Activated CD4-positive, alpha-beta T cell treated with anti-CD3 and anti-CD28 coated beads for 1 hour (primary cell): ENCODE results near the gene TTF1.
A peak's percentile ranks its signal among the peaks of the same experiment; 100 is the strongest.
"Not testable (repeated sequence)": the region's sequence is repeated elsewhere in the genome, so short reads cannot be mapped to it uniquely, and the experiment has no call there.

Experiments used
- DNase-seq: peaks from one replicate; pipeline ENCODE4 v3.0.0-alpha.2; 2020

TTF1 gene

DNA sequence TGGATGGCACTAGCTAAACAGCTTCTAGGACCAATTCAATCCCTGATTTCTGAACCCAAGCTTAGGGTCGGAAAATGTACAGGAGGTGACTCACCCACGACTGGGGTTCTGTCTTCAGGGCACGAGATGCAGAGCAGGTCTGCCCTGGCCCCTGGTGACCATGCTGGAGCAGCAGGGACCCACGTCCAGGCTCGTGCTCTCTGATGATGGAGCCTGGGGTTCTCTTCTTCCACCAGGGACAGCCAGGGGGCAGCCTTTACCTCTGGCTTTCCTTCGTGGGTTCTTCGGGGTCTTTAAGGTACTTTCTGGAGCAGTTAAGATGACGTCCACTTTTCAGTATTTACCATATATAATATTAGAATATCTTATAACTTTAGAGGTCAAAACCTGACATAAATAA is 5.4 kb upstream of the TTF1 start:
- DNase-seq: no peak

DNA sequence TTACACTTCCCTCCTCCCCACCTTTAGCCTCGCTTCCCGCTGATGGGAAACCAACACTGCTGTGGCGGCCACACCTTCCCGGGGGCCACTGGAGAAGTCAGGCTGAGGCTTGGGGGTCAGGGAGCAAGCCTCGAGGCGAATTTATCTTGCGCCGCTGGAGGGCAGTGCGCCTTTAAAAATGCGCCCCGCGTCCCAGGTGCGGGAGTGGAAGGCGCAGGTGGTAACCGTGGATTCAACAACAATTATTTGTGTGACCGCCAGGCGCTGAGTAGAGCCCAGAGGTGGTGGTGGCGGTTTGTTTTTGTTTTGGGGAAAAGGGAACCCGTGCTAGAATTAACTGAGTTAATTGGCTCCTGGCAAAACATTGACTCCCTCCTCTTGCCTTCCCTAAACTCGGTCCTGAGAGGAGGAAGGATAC is 4.5 kb upstream of the TTF1 start:
- DNase-seq: peak; percentile 50

DNA sequence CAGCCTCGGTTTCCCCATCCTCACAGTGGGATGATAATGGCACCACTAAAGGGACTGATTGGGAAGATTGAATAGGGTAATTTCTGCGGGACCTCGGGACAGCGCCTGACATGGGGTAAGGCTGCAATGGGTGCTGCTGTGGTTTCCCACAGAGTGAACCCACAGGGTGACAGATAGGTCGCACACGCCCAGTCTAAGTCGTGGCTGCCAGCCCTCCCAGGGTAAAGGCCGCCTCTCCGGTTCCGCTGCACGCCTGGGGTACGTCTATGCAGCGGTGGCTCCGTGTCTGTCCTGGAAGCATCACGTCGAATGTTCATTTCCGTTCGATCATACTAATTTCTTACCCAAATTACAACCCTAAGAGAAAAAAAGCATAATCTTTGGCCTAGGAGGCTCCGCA is 4.0 kb upstream of the TTF1 start:
- no peak for DNase-seq

DNA sequence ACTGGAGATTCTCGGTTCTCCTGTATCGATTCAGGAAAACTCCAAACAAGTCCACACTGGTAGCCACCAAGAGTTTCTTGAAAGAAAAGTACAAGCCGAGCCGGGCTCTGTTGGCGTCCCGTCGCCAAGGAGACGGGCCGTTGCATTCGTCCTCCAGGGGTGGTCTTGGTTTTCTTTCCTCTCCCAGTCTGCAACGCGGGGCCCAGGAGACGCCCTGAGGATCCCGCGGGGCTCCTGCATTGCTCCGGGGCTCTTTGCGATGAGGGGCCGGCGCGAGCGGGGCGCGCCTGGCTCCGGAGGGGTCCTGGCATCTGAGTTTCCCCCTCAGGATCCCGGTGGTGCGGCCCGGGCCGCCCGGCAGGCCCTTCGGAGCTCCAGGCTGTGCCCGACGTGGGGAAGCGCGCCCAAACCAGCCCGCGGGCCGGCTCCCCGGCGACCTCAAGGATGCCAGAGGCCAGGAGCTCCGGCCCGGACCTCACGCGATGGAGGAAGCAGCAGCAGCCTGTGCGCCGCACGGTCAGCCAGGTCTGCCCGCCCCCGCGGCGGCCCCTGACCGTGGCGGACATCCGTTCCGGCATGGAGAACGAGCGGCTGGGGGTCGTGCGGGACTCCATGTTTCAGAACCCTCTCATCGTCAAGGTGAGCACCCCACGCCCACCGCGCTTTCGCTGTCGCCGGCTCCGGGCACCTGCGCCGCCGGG is 3.3 kb upstream of the TTF1 start, which contains the start of gene CFAP77:
TSS of gene CFAP77 (plus strand) at position 384 of the 701 bp plus-strand sequence. CDS start at position 445, 61 bp downstream.
- peak; percentile 17 for DNase-seq

DNA sequence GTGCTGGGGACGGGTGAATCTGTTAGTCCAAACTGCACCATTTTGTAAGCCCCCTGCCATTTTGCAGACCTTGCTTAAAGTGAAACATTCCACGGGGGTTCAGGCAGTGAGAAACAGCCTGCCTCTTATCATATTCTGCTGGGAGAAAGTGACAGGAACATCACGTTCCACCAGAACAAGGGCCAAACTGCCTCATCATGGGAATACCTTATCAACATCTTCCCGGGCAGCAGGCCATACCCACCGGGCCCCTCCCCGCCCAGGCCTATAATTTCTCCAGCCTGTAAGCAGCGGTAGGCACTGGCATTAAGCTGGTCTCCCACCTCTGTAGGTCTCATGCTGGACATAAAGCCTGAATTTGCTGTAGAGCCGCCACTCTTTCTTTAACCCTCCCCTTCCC is 1.9 kb upstream of the TTF1 start:
- DNase-seq: no peak

DNA sequence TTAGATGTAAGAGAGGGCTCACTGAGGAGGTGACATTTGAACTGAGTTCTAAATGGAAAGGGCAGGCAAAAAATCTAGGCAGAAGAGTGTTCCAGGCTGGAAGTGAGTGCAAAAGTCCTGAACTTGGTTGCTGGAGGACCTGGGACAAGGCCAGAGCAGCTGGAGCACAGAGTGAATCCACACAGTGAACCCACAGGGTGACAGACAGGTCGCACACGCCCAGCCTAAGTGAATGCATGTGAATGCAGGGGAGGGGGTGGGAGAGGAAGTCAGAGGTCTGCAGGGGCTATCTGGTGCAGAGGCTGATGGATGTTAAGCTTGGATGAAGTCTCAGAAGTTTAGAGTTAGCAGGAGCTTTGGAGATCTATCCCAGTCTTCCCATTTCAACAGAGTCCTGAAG is 556 bp upstream of the TTF1 start:
- DNase-seq: no peak

DNA sequence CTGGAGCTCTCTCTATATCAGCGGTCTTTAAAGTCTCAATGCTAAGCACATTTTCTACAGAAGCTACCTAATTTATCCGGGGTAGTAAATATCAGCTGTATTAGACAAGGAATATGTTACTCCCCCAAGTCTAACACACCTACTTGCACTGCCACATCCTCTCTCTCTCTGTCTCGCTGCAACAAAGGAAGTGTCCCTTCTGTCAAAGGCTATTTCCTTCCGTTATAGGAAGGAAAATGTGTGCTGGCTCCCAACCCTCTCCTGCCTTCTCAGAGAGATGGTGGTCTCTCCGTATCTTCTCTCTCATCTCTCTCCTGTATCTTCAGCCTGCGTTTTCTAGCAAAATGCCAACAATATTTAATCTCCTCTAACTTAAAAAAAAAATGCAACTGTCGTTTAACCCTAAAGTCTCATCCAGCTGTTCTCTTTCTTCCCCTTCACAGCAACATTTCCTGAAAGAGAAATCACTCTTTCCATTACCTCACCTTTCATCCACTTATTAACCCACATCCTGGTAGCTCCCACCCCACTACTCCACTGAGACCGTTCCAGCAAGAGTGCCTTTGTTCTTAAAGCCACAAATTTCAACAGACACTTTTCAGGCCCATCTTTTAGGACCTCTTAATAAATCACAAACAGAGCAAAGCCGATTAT is 2.3 kb downstream of the TTF1 start:
- DNase-seq: no peak

DNA sequence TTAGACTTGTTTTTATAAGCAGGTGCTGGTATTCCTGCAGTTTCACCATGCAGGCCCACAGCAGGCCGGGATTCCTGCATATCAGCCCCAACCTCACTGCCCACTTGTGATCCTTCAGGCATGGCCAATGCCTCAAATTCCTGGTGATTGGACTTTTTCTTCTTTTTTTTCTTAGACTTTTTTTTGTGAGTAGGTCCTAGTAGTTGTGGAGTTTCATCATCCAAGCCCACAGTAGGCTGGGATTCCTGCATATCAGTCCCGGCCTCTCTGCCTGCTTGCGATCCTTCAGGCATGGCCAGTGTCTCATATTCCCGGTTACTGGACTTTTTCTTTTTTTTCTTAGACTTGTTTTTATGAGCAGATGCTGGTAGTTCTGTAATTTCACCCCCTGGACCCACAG is 4.8 kb downstream of the TTF1 start:
- no peak for DNase-seq

DNA sequence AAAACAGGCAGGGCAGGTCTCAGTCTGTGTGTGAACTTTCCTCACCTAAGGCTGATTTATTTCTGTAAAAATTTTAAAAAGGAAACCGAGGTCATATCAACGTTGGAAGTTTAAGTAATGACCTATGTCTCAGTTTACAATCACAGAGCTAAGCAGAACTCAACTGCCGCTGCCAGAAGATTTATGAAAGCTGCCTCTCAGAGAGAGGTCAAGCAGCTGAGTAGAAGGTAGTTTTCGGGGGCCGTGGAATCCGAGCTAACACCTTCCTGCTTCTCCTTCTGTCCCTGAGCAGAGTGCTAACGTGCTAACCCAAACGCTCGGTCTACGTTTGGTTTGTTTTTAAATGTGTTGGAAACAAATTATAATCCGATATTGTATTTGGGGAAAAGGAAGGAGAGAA is 11.1 kb downstream of the TTF1 start:
- no peak for DNase-seq

DNA sequence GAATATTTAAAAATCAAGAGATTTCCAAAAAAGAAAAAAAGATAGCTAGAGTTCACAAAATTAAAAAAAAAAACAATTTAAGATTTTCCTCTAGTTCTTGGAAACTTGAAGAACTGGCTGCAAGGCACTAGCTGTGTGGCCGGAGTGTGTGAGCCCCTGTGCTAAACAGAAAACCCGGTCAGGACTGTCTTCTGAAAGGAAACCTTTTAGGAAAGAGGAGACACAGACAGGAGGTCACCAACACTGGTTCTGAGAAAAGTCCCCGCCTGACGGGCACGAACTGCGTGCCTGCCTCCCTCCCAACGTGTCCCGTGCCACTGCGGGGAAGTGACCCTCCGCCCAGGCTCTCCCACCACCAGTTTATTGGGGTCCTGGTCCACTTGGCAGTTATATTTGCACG is 15.2 kb downstream of the TTF1 start:
- no peak for DNase-seq

DNA sequence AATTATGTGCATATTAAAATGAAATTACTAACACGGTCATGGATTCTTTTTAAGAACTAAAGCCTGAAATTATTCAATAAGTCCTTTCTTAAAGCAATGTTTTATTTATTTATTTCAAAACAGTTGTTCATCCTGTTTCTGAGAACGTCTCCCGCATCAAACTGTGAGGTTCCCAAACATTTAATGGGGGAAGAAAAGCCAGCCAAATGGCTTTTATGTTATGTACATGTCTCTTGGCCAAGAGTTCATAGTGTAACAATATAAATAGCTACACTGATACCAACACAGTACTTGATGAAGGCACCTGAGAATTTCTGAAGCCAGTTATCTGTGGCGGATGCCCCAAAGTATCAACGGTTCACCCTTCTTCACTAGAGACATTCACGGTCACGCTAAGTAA is 15.7 kb downstream of the TTF1 start:
- DNase-seq: no peak

DNA sequence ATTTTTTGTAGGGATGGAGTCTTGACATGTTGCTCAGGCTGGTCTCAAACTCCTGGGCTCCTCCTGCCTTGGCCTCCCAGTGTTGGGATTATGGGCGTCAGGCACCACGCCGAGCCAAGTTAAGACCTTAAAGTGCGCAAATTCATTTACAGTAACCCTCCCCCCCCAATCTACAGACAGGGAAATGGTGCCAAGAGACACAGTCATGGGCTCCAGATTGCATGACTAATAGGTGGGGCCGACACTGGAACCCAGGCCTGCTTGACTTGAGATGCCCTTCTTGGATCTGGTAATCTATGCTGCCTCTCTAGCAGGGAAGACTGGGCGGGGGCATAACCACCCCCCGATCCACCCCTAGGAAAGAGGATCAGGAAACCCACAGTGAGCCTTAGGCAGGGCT is 19.5 kb downstream of the TTF1 start:
- DNase-seq: no peak

DNA sequence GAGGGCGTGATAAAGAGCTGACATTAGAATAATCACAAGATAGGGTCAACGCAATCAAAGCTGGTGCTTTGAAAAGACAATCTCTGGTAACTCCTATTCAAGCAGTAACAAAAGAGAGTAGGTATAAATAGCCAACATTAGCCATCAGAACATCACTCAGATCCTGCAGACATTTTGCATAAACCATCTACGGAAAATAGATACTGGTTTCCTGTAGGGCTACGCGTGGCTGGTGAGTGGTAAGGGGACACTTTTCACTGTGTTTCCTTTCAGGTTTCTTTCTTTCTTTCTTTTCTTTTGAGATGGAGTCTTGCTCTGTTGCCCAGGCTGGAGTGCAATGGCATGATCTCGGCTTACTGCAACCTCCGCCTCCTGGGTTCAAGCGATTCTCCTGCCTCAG is 22.3 kb downstream of the TTF1 start:
- no peak for DNase-seq

DNA sequence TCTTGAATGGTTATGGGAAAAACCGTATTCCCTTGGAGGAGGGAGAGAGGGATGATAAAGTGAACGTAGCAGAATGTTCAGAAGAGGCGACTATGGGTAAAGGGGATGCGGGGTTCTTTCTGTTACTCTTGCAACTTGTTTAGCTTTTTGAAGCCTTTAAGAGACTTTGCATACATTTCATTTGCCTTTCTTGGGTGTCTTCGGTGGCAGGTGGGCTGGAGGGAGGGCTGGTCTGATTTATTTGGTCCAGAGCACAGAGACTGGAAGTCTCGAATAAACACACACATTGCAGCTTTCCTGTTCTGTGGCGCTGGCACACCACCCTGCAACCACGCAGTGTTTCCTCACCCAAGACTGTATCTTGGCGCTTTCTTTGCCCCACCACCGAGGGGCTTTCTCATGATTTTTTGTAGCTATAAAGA is 23.2 kb downstream of the TTF1 start:
- DNase-seq: no peak

DNA sequence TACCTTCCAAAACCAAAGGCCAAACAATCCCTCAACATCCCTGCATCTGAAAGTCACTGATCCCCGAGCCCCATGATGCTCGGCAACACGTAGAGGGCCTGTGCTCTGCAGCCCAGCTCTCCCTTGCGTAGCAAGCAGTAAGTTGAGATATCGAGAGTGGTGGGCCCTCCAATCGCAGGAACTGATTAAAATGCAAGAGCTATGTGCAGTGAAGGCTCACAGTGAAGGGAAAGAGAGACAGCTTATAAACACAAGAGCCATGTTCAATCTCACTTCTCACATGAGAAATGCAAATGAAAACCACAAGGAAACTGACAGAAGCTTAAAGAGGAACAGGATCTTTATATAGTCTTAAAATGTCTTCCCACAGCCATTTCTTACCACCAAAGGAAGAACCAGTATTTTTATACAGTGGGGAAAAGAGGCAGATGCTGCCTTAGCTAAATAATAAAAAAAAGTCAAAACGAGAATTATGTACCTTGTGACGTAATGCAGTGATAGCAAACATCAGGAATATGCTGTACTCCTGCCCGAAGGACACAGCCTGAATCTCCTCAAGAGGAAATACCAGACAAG is 24.6 kb downstream of the TTF1 start:
- no peak for DNase-seq

DNA sequence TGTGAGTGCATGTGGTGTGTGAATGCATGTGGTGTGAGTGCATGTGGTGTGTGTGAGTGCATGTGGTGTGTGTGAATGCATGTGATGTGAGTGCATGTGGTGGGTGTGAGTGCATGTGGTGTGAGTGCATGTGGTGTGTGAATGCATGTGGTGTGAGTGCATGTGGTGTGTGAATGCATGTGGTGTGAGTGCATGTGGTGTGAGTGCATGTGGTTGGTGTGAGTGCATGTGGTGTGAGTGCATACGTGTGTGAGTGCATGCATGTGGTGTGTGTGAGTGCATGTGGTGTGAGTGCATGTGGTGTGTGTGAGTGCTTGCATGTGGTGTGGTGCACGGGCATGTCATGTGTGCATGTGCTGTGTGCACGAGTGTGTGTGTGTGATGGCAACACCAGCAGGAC is 28.2 kb downstream of the TTF1 start:
- not testable (repeated sequence) for DNase-seq

DNA sequence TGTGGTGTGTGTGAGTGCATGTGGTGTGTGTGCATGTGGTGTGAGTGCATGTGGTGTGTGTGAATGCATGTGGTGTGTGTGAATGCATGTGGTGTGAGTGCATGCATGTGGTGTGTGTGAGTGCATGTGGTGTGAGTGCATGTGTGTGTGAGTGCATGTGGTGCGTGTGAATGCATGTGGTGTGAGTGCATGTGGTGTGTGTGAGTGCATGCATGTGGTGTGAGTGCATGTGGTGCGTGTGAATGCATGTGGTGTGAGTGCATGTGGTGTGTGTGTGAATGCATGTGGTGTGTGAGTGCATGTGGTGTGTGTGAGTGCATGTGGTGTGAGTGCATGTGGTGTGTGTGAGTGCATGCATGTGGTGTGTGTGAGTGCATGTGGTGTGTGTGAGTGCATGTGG is 28.9 kb downstream of the TTF1 start:
- DNase-seq: not testable (repeated sequence)

DNA sequence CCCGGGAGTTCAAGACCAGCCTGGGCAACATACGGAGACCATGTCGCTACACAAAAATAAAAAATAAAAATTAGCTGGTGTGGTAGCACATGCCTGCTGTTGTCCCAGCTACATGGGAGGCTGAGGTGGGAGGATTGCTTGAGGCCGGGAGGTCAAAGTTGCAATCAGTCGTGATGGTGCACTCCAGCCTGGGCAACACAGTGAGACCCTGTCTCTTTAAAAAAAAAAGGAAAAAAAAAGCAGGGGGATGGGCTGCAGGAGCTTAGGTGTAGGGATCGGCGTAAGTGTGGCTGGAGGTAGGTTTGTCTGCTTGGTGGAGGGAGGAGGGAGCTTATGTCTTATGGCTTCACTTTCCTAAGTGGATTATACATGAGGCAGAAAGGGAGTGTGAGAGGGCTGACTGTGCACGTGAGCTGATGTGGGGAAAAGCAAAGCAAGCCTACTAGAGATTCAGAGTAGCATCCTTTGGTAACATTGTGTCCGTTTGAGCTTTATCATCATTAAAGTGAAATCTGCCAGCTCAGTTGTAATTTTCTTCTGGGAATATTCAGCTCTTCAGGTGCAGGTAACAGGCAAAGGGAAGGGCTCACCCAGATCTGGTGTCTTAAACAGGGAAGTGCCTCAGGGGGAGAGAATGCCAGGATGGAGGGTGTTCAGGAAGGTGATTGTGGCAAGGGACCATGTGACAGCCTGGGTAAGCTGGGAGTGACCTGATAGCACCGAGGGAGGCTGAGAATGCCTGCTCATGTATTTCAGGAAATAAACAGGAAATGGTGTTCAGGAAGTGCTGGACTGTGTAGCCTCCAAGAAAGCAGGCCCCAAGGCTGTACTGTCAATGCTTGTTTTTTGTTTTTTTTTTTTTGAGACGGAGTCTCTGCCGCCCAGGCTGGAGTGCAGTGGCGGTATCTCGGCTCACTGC is 34.2 kb downstream of the TTF1 start:
- no peak for DNase-seq

DNA sequence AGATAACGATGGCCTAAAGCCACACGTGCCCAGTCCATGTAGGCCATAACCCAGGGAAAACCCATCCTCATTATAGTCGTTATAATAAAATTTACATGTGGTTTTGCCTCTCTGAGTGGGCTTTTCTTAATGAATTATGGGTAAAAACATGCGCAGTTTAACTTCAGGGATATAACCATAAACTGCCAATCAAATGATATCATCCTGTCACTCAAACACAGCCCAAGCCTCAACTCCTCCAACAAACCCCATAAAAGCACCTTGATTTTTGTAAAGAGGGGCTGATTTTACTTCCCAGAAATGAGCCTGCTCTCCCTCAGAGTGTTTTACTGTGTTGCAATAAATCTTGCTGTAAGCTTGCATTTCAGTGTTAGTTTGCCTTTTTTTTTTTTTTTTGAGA is 36.0 kb downstream of the TTF1 start:
- DNase-seq: no peak

DNA sequence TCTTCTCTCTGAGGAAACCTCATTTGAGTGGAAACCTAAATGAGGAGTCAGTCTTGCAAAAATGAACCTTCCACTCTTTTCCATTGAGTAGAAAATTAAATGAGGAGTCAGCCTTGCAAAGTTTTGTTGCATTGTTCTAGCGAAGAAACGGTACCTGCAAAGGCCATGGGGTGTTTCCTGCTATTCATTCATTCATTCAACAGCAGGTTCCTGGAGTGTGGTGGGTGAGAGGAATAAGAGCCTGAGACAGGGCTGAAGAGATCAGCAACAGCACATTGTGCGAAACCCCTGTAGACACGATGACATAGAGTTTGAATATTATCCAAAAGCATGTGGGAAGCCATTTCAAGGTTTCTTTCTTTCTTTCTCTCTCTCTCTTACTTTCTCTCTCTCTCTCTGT is 37.2 kb downstream of the TTF1 start:
- no peak for DNase-seq

DNA sequence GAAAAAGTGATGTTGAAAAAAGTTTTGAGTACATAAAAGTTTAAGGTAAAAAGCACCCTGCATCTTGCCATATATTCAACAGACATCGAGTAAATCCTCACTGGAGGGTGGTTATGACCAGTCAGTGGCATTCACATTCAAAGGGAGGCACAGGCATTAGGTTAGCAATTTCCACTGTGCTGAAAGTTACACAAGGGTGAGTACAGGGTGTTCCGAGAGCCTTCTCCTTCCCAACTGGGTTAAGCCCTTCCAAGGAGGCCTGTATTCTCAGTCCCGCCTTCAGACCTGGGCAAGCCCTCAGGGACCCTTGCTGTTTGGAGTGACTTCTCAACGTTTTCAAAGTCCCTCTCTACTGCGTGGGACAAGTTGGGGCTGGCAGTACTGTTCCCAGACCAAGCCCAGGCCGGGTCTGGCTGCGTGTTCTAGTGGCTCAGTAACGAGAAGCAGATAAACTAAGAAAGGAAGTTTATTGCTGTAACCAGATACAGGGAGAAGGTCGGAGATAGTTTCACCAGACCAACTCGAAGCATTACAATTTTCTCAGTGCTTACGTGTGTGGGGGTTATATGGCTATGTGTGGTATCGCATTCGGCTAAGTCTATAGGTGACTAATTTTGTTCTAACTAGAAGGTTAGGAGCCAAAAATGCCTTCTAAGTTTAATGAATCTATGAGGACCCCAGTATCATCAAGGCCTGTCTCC is 38.9 kb downstream of the TTF1 start:
- no peak for DNase-seq

DNA sequence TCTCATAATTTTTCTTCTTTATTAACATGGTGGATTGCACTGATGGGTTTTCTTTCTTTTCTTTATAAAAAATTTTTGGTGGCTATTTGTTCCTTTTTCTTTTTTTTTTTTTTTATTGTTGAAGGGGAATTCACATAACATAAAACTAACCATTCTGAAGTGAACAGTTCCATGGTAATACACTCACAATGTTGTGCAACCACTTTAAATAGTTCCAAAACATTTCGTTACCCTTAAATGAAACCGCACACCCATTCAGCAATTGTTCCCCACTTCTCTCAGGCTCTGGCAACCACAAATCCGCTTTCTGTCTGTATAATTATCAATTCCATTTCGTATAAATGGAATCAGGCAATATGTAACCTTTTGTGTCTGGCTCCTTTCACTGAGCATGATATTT is 40.2 kb downstream of the TTF1 start:
- no peak for DNase-seq

DNA sequence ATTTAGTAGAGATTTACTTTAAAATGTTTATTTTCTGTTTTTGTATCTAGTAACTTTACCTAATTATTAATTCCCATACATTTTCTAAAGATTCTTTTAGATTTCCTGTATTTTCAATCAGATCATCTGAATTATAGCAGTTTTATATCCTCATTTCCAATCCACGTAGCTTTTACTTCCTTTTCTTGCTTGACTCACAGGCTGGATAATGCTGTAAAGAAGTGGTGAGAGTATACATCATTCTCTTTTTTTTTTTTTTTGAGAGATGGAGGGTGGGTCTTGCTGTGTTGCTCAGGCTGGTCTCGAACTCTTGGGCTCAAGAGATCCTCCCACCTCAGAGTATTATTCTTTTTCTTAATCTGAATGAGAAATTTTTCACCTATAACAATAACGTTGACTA is 40.7 kb downstream of the TTF1 start:
- no peak for DNase-seq
